ENCODE measurements around the gene GRHPR.

Gene GRHPR

DNA sequence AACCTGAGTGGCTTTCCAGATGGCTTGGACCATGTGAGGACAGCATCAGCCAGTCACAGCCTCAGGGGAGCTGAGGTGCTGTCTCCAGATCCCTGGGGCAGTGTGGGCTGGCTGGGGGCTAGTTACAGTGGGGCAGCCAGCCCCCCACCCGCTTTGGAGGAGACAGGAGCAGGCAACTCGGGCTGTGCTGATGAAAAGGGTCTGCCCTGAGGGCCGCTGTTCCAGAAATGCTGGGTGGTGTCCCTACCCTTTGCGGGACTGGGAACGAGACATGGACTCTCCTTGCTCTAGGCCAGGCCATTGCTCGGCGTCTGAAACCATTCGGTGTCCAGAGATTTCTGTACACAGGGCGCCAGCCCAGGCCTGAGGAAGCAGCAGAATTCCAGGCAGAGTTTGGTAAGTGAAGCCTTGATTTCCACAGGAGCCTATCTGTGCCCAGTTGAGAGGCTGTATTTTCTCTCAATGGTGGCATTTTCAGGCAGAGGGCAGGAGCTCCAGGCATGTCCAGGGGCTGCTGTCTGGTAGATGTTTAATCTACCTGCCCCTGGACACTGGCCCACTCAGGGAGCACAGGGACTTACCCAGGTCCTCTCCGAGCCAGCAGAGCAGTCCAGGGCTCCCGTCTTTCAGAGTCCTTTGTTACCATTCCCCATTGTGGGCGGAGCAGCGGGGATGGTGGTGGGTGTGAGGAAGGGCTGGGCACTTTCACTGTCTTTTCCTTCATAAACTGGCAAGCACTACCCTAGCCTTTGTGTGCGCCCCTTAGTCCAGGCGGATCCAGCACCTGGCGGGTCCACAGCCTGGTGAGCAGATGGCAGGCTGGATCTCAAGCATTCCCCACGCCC lies 7.2 kb downstream of the GRHPR start:
- H3K4me1 ChIP-seq (ENCODE audit: control insufficient read depth, insufficient read depth, low read length, poor library complexity, severe bottlenecking): no peaks in the 10 kb centered on the region
- peaks cover 30% of the 10 kb centered on the region for H3K36me3 ChIP-seq (ENCODE audit: control insufficient read depth, insufficient read depth, low read length)
- H3K4me3 ChIP-seq (ENCODE audit: insufficient read depth, low read depth, low read length, poor library complexity, severe bottlenecking): no peak overlapping the region
- H3K27ac ChIP-seq (ENCODE audit: insufficient read depth, low read length, poor library complexity, severe bottlenecking): no peak overlapping the region
- DNase-seq: no peak
- H3K9me3 ChIP-seq (ENCODE audit: control insufficient read depth, low read length): no peaks in the 10 kb centered on the region
- H3K27me3 ChIP-seq (replicated peaks; ENCODE audit: control insufficient read depth, insufficient read depth, low read length, poor library complexity, severe bottlenecking): no peaks in the 10 kb centered on the region

DNA sequence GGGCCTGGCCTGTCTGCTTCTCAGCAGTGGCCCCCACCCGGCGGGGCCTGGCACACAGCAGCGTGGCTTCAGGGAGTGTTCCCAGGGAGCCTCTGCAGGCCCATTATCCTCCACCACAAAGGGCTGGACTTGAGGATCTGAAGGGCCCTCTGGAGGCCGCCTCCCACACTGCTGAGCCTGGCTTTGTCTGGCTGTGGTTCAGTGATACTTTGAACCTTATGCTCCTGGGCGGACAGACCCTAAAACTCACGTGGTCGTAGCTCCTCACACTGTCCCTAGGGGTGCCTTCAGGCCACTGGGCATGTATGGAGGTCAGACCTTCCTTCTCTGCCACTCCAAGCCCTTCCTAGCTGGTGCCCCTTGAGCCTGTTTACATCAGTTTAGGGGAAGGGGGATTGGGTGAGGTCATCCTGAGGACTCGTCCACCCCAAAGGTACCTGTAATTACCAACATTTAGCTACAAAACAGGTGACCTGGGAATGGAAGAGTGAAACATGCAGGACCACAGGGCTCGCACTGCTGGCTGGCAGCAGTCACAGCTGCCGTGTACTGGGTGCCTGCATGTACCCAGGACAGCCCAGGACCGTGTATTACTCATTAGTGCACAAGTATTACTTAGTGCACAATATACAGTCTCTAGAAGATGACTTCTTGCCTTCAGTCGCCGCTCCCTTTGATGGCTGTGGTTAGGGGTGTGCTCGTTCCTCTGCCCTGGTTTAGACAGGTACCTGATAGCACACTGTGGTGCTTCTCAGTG lies 8.5 kb downstream of the GRHPR start:
- Histone ChIP-seq H3K4me1 (ENCODE audit: control insufficient read depth, insufficient read depth, low read length, poor library complexity, severe bottlenecking) (no peaks in the 10 kb centered on the region), H3K36me3 (ENCODE audit: control insufficient read depth, insufficient read depth, low read length) (peaks cover 37% of the 10 kb centered on the region), H3K27ac (ENCODE audit: insufficient read depth, low read length, poor library complexity, severe bottlenecking) (no peak overlapping the region), H3K27me3 (replicated peaks; ENCODE audit: control insufficient read depth, insufficient read depth, low read length, poor library complexity, severe bottlenecking) (no peaks in the 10 kb centered on the region), H3K4me3 (ENCODE audit: insufficient read depth, low read depth, low read length, poor library complexity, severe bottlenecking) (no peak overlapping the region), H3K9me3 (ENCODE audit: control insufficient read depth, low read length) (no peaks in the 10 kb centered on the region)
- DNase-seq: no peak

GRCh38 chr9:37432020-37432419 lies 9.5 kb downstream of the GRHPR start:
- H3K4me1 ChIP-seq (ENCODE audit: control insufficient read depth, insufficient read depth, low read length, poor library complexity, severe bottlenecking): no peaks in the 10 kb centered on the region
- DNase-seq: no peak
- no peaks in the 10 kb centered on the region for H3K9me3 ChIP-seq (ENCODE audit: control insufficient read depth, low read length)
- no peak overlapping the region for H3K27ac ChIP-seq (ENCODE audit: insufficient read depth, low read length, poor library complexity, severe bottlenecking)
- peaks cover 45% of the 10 kb centered on the region for H3K36me3 ChIP-seq (ENCODE audit: control insufficient read depth, insufficient read depth, low read length)
- no peak overlapping the region for H3K4me3 ChIP-seq (ENCODE audit: insufficient read depth, low read depth, low read length, poor library complexity, severe bottlenecking)
- no peaks in the 10 kb centered on the region for H3K27me3 ChIP-seq (replicated peaks; ENCODE audit: control insufficient read depth, insufficient read depth, low read length, poor library complexity, severe bottlenecking)

DNA sequence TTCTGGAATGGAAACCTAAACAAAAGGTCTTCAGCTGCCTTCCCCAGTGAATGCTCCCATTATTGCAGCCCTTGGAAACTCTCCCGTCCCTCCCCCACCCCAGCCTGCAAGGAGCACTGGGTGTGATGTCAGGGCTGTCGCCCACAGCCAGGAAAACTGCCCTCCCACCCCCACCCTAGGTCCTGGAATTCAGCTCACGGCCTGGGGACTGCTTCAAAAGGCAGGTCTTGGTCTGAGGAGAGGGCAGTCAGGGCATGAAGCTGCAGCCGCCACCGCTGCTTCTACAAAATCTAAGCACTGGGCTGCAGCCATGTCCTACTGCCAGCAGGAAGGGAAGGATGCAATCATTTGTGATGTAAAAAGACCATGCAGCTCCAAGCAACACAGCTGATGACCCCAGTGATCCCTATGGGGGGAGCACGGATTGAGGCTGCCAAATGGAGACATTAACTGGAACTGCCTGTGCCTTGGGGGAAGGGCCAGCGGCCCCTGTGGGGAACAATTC lies 11.4 kb downstream of the GRHPR start:
- H3K4me1 ChIP-seq (ENCODE audit: control insufficient read depth, insufficient read depth, low read length, poor library complexity, severe bottlenecking): no peaks in the 10 kb centered on the region
- DNase-seq: no peak
- H3K36me3 ChIP-seq (ENCODE audit: control insufficient read depth, insufficient read depth, low read length): peaks cover 48% of the 10 kb centered on the region
- H3K27ac ChIP-seq (ENCODE audit: insufficient read depth, low read length, poor library complexity, severe bottlenecking): no peak overlapping the region
- no peak overlapping the region for H3K4me3 ChIP-seq (ENCODE audit: insufficient read depth, low read depth, low read length, poor library complexity, severe bottlenecking)
- no peaks in the 10 kb centered on the region for H3K9me3 ChIP-seq (ENCODE audit: control insufficient read depth, low read length)
- no peaks in the 10 kb centered on the region for H3K27me3 ChIP-seq (replicated peaks; ENCODE audit: control insufficient read depth, insufficient read depth, low read length, poor library complexity, severe bottlenecking)

- Histone ChIP-seq H3K27ac (ENCODE audit: insufficient read depth, low read length, poor library complexity, severe bottlenecking) (no peak overlapping the region), H3K4me1 (ENCODE audit: control insufficient read depth, insufficient read depth, low read length, poor library complexity, severe bottlenecking) (no peaks in the 10 kb centered on the region), H3K4me3 (ENCODE audit: insufficient read depth, low read depth, low read length, poor library complexity, severe bottlenecking) (no peak overlapping the region), H3K36me3 (ENCODE audit: control insufficient read depth, insufficient read depth, low read length) (peaks cover 61% of the 10 kb centered on the region), H3K9me3 (ENCODE audit: control insufficient read depth, low read length) (no peaks in the 10 kb centered on the region), H3K27me3 (replicated peaks; ENCODE audit: control insufficient read depth, insufficient read depth, low read length, poor library complexity, severe bottlenecking) (no peaks in the 10 kb centered on the region)
- no peak for DNase-seq
Observed at GRCh38 chr9:37436540-37436939, 14.0 kb downstream of the GRHPR start.

DNA sequence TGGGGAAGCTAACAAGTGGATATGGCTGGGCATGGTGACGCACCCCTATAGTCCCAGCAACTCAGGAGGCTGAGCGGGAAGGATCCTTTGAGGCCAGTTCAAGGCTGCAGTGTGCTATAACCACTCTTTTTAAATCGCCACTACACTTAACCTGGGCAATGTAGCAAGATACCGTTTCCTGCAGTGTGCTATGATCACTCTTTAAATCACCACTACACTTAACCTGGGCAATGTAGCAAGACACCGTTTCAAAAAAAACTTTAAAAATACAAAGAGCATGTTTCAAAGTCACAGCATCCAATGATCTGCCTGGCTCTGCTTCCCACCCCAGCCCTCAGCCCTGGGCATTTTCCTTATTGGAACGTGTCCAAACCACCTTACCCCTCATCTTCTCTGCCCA lies 14.5 kb downstream of the GRHPR start:
- no peak overlapping the region for H3K4me3 ChIP-seq (ENCODE audit: insufficient read depth, low read depth, low read length, poor library complexity, severe bottlenecking)

GRCh38 chr9:37437621-37438020 lies 15.1 kb downstream of the GRHPR start:
- Histone ChIP-seq H3K4me1 (ENCODE audit: control insufficient read depth, insufficient read depth, low read length, poor library complexity, severe bottlenecking) (no peaks in the 10 kb centered on the region), H3K36me3 (ENCODE audit: control insufficient read depth, insufficient read depth, low read length) (peaks cover 70% of the 10 kb centered on the region), H3K27me3 (replicated peaks; ENCODE audit: control insufficient read depth, insufficient read depth, low read length, poor library complexity, severe bottlenecking) (no peaks in the 10 kb centered on the region), H3K27ac (ENCODE audit: insufficient read depth, low read length, poor library complexity, severe bottlenecking) (no peak overlapping the region), H3K9me3 (ENCODE audit: control insufficient read depth, low read length) (no peaks in the 10 kb centered on the region), H3K4me3 (ENCODE audit: insufficient read depth, low read depth, low read length, poor library complexity, severe bottlenecking) (no peak overlapping the region)
- DNase-seq: no peak

More for the DNA sequence above, 14.5 kb downstream of the GRHPR start:
- Histone ChIP-seq H3K9me3 (ENCODE audit: control insufficient read depth, low read length) (no peaks in the 10 kb centered on the region), H3K27me3 (replicated peaks; ENCODE audit: control insufficient read depth, insufficient read depth, low read length, poor library complexity, severe bottlenecking) (no peaks in the 10 kb centered on the region), H3K4me1 (ENCODE audit: control insufficient read depth, insufficient read depth, low read length, poor library complexity, severe bottlenecking) (no peaks in the 10 kb centered on the region), H3K27ac (ENCODE audit: insufficient read depth, low read length, poor library complexity, severe bottlenecking) (no peak overlapping the region), H3K36me3 (ENCODE audit: control insufficient read depth, insufficient read depth, low read length) (peaks cover 66% of the 10 kb centered on the region)
- no peak for DNase-seq

DNA sequence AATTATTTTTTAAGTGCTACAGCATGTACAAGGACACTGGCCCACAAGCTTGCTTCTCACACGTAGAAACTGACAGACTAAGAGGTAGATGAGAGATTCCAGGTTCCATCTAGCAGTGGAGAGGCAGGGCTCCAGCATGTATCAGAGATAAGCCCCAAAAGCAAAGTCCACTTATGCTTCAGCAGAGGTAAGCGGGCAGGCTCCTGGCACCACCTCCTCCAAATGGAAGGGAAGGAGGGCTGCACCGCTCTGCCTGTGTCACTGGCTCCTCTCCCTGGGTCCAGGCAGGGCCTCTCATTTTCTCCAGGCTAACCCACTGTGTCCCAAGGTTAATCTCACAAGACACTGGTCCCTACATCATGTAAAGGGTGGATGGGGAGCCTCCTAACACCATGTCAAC lies 15.9 kb downstream of the GRHPR start:
- H3K4me1 ChIP-seq (ENCODE audit: control insufficient read depth, insufficient read depth, low read length, poor library complexity, severe bottlenecking): no peaks in the 10 kb centered on the region
- H3K4me3 ChIP-seq (ENCODE audit: insufficient read depth, low read depth, low read length, poor library complexity, severe bottlenecking): no peak overlapping the region
- H3K9me3 ChIP-seq (ENCODE audit: control insufficient read depth, low read length): no peaks in the 10 kb centered on the region
- H3K27ac ChIP-seq (ENCODE audit: insufficient read depth, low read length, poor library complexity, severe bottlenecking): no peak overlapping the region
- DNase-seq: no peak
- no peaks in the 10 kb centered on the region for H3K27me3 ChIP-seq (replicated peaks; ENCODE audit: control insufficient read depth, insufficient read depth, low read length, poor library complexity, severe bottlenecking)
- H3K36me3 ChIP-seq (ENCODE audit: control insufficient read depth, insufficient read depth, low read length): peaks cover 70% of the 10 kb centered on the region

GRCh38 chr9:37441776-37442370 lies 19.4 kb downstream of the GRHPR start:
- peaks cover 54% of the 10 kb centered on the region for H3K36me3 ChIP-seq (ENCODE audit: control insufficient read depth, insufficient read depth, low read length)
- no peaks in the 10 kb centered on the region for H3K4me1 ChIP-seq (ENCODE audit: control insufficient read depth, insufficient read depth, low read length, poor library complexity, severe bottlenecking)

GRCh38 chr9:37442556-37442955 lies 20.1 kb downstream of the GRHPR start:
- H3K36me3 ChIP-seq (ENCODE audit: control insufficient read depth, insufficient read depth, low read length): peaks cover 47% of the 10 kb centered on the region

More at GRCh38 chr9:37441776-37442370, 19.4 kb downstream of the GRHPR start:
- no peak overlapping the region for H3K4me3 ChIP-seq (ENCODE audit: insufficient read depth, low read depth, low read length, poor library complexity, severe bottlenecking)
- no peaks in the 10 kb centered on the region for H3K27me3 ChIP-seq (replicated peaks; ENCODE audit: control insufficient read depth, insufficient read depth, low read length, poor library complexity, severe bottlenecking)
- DNase-seq: no peak
- H3K27ac ChIP-seq (ENCODE audit: insufficient read depth, low read length, poor library complexity, severe bottlenecking): no peak overlapping the region
- no peaks in the 10 kb centered on the region for H3K9me3 ChIP-seq (ENCODE audit: control insufficient read depth, low read length)

More at GRCh38 chr9:37442556-37442955, 20.1 kb downstream of the GRHPR start:
- no peak for DNase-seq
- no peak overlapping the region for H3K27ac ChIP-seq (ENCODE audit: insufficient read depth, low read length, poor library complexity, severe bottlenecking)
- no peaks in the 10 kb centered on the region for H3K27me3 ChIP-seq (replicated peaks; ENCODE audit: control insufficient read depth, insufficient read depth, low read length, poor library complexity, severe bottlenecking)
- no peaks in the 10 kb centered on the region for H3K4me1 ChIP-seq (ENCODE audit: control insufficient read depth, insufficient read depth, low read length, poor library complexity, severe bottlenecking)
- H3K9me3 ChIP-seq (ENCODE audit: control insufficient read depth, low read length): no peaks in the 10 kb centered on the region
- H3K4me3 ChIP-seq (ENCODE audit: insufficient read depth, low read depth, low read length, poor library complexity, severe bottlenecking): no peak overlapping the region

Measured in effector memory CD4-positive, alpha-beta T cell (primary cell).